Measurements from ENCODE around the gene CD164L2.

The CD164L2 gene

DNA sequence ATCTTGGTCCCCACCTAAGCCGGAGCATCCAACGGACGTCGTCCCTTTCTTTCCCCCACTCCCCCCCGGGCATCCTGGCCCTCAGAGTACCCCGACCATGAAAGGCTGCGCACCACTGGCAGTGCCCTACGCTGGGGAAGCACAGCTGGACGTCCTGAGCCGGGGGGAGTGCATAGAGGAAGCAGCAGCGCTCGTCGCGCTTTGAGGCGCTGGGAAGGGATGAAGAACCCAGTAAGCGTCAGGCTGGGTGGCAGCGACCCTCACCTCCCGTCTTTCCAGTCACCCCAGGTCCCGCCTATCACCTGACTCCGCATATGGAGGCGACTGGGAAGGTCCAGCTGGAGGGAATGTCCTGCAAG, 22.1 kb downstream of the CD164L2 start:
- Histone ChIP-seq H3K4me1 (ENCODE audit: control insufficient read depth, insufficient read depth, low read length) (no peaks in the 10 kb centered on the region), H3K4me3 (ENCODE audit: low read depth, low read length) (no peak overlapping the region), H3K9me3 (ENCODE audit: control insufficient read depth, insufficient read depth, low read depth, low read length) (no peaks in the 10 kb centered on the region), H3K36me3 (ENCODE audit: control insufficient read depth in 2 of 2, insufficient read depth in 1 of 2, low read length in 2 of 2) (peaks cover 0 to 50% of the 10 kb centered on the region in 2 experiments; a peak in 1 of 3 replicates), H3K27ac (ENCODE audit: extremely low read depth, low read depth, low read length) (no peak overlapping the region)
- TF ChIP-seq TRIM28 (IDR thresholded peaks at IDR 0.05; ENCODE audit: borderline replicate concordance, low read length) (no peak), ZNF843 (tag by site-specific recombination; IDR thresholded peaks at IDR 0.05) (no peak), ZNF274 (IDR thresholded peaks at IDR 0.05; ENCODE audit: low read length) (no peak), ZNF274 (tag by site-specific recombination; IDR thresholded peaks at IDR 0.05; ENCODE audit: borderline replicate concordance) (no peak), ZNF555 (tag by site-specific recombination; conservative IDR thresholded peaks at IDR 0.05) (no peak), IKZF3 (tag by site-specific recombination; IDR thresholded peaks at IDR 0.05) (no peak), ZNF366 (tag by site-specific recombination; conservative IDR thresholded peaks at IDR 0.05) (no peak), HOXD13 (CRISPR knock-in tag; IDR thresholded peaks at IDR 0.05; ENCODE audit: borderline replicate concordance) (no peak), ZNF221 (tag by site-specific recombination; IDR thresholded peaks at IDR 0.05; ENCODE audit: borderline replicate concordance) (no peak), YY1 (tag by site-specific recombination; IDR thresholded peaks at IDR 0.05) (no peak), ZSCAN30 (tag by site-specific recombination; IDR thresholded peaks at IDR 0.05) (no peak), ZNF660 (tag by site-specific recombination; IDR thresholded peaks at IDR 0.05) (no peak), ZNF621 (tag by site-specific recombination; IDR thresholded peaks at IDR 0.05) (no peak), ZNF600 (tag by site-specific recombination; IDR thresholded peaks at IDR 0.05) (no peak), ZNF48 (tag by site-specific recombination; IDR thresholded peaks at IDR 0.05) (no peak)
- TF ChIP-seq, protein P1, sequence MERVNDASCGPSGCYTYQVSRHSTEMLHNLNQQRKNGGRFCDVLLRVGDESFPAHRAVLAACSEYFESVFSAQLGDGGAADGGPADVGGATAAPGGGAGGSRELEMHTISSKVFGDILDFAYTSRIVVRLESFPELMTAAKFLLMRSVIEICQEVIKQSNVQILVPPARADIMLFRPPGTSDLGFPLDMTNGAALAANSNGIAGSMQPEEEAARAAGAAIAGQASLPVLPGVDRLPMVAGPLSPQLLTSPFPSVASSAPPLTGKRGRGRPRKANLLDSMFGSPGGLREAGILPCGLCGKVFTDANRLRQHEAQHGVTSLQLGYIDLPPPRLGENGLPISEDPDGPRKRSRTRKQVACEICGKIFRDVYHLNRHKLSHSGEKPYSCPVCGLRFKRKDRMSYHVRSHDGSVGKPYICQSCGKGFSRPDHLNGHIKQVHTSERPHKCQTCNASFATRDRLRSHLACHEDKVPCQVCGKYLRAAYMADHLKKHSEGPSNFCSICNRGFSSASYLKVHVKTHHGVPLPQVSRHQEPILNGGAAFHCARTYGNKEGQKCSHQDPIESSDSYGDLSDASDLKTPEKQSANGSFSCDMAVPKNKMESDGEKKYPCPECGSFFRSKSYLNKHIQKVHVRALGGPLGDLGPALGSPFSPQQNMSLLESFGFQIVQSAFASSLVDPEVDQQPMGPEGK (tag by site-specific recombination; IDR thresholded peaks at IDR 0.05), result no peak
- TF ChIP-seq, protein P2, sequence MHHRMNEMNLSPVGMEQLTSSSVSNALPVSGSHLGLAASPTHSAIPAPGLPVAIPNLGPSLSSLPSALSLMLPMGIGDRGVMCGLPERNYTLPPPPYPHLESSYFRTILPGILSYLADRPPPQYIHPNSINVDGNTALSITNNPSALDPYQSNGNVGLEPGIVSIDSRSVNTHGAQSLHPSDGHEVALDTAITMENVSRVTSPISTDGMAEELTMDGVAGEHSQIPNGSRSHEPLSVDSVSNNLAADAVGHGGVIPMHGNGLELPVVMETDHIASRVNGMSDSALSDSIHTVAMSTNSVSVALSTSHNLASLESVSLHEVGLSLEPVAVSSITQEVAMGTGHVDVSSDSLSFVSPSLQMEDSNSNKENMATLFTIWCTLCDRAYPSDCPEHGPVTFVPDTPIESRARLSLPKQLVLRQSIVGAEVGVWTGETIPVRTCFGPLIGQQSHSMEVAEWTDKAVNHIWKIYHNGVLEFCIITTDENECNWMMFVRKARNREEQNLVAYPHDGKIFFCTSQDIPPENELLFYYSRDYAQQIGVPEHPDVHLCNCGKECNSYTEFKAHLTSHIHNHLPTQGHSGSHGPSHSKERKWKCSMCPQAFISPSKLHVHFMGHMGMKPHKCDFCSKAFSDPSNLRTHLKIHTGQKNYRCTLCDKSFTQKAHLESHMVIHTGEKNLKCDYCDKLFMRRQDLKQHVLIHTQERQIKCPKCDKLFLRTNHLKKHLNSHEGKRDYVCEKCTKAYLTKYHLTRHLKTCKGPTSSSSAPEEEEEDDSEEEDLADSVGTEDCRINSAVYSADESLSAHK (tag by site-specific recombination; IDR thresholded peaks at IDR 0.05), result no peak
- TF ChIP-seq, protein P3, sequence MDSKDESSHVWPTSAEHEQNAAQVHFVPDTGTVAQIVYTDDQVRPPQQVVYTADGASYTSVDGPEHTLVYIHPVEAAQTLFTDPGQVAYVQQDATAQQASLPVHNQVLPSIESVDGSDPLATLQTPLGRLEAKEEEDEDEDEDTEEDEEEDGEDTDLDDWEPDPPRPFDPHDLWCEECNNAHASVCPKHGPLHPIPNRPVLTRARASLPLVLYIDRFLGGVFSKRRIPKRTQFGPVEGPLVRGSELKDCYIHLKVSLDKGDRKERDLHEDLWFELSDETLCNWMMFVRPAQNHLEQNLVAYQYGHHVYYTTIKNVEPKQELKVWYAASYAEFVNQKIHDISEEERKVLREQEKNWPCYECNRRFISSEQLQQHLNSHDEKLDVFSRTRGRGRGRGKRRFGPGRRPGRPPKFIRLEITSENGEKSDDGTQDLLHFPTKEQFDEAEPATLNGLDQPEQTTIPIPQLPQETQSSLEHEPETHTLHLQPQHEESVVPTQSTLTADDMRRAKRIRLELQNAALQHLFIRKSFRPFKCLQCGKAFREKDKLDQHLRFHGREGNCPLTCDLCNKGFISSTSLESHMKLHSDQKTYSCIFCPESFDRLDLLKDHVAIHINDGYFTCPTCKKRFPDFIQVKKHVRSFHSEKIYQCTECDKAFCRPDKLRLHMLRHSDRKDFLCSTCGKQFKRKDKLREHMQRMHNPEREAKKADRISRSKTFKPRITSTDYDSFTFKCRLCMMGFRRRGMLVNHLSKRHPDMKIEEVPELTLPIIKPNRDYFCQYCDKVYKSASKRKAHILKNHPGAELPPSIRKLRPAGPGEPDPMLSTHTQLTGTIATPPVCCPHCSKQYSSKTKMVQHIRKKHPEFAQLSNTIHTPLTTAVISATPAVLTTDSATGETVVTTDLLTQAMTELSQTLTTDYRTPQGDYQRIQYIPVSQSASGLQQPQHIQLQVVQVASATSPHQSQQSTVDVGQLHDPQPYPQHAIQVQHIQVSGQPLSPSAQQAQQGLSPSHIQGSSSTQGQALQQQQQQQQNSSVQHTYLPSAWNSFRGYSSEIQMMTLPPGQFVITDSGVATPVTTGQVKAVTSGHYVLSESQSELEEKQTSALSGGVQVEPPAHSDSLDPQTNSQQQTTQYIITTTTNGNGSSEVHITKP (tag by site-specific recombination; IDR thresholded peaks at IDR 0.05), result no peak
- POLR2A ChIA-PET, result no interaction called here
- CTCF ChIA-PET, result interaction anchor here (0.8 kb wide), 1 partner anchor 32 kb away, joined by 3 read pairs; no protein-coding TSS in a partner anchor

Measured in HEK293 (cell line).